Measurements from ENCODE around the gene TRPT1. TPM values are rescaled to one million over a fixed set of nuclear protein-coding genes. Genes with fewer than 3 reads are reported as not detected.

The TRPT1 gene
- total RNA-seq, 3 donors from 2014 or later (not counting 1 experiment from before 2014, with no cell fraction given) = 22.7 to 30.8 (median 28.5) TPM

- no peak within 1 kb of the TSS for H3K27ac Mint-ChIP-seq
Observed at GRCh38 chr11:64185693-64186491, 40.1 kb downstream of the TRPT1 start, which contains the start of gene STIP1. Gene STIP1 (plus strand): TSS chr11:64186171. CDS start chr11:64186262, 91 bp downstream.

GRCh38 chr11:64185175-64185692 is 40.8 kb downstream of the TRPT1 start:
- H3K4me1 ChIP-seq (ENCODE audit: control insufficient read depth, insufficient read depth, low read length) = peaks cover 20% of the 10 kb centered on the region
- no peaks in the 10 kb centered on the region for H3K36me3 ChIP-seq (ENCODE audit: control insufficient read depth, insufficient read depth, low read length)
- peak in 1 of 2 donors; percentile 59 for DNase-seq
- H3K27me3 Mint-ChIP-seq (ENCODE audit: low read depth in 2 of 2) = no peaks in the 10 kb centered on the region
- under 1% methylated on average over 52 of the region's 52 CpGs for WGBS (ENCODE audit: insufficient coverage)
- H3K4me3 ChIP-seq (ENCODE audit: low read length) = peak overlapping the region; percentile 60
- H3K4me1 Mint-ChIP-seq = peaks cover 6 to 31% of the 10 kb centered on the region in 2 donors
- H3K27me3 ChIP-seq (ENCODE audit: control insufficient read depth, insufficient read depth, low read length) = no peaks in the 10 kb centered on the region
- H3K9me3 Mint-ChIP-seq = no peaks in the 10 kb centered on the region
- no peak for TF ChIP-seq CTCF (IDR thresholded peaks at IDR 0.05)
- intact Hi-C loops (cut with micrococcal nuclease) = loop anchor here (1.0 to 5.0 kb wide), 3 partner anchors 56 to 132 kb away; partner anchors contain the start of genes CATSPERZ, FKBP2, PRDX5 and TRMT112
- no peaks in the 10 kb centered on the region for H3K9me3 ChIP-seq (ENCODE audit: control insufficient read depth, insufficient read depth, low read length)
- no peak overlapping the region for H3K27ac Mint-ChIP-seq
- peak overlapping the region; percentile 66 for H3K27ac ChIP-seq (ENCODE audit: low read length)
- peak in 1 of 3 donors; percentile 1 for ATAC-seq
- peak overlapping the region; percentile 98 for H3K4me3 Mint-ChIP-seq
- H3K36me3 Mint-ChIP-seq = no peaks in the 10 kb centered on the region

More at GRCh38 chr11:64185693-64186491, 40.1 kb downstream of the TRPT1 start, which contains the start of gene STIP1:
- Histone ChIP-seq H3K4me1 (ENCODE audit: control insufficient read depth, insufficient read depth, low read length) (peaks cover 20% of the 10 kb centered on the region), H3K27ac (ENCODE audit: low read length) (peak within 1 kb of the TSS; percentile 66), H3K27me3 (ENCODE audit: control insufficient read depth, insufficient read depth, low read length) (no peaks in the 10 kb centered on the region), H3K9me3 (ENCODE audit: control insufficient read depth, insufficient read depth, low read length) (no peaks in the 10 kb centered on the region), H3K36me3 (ENCODE audit: control insufficient read depth, insufficient read depth, low read length) (no peaks in the 10 kb centered on the region), H3K4me3 (ENCODE audit: low read length) (peak within 1 kb of the TSS; percentile 60)
- under 1% methylated on average over 74 of the region's 74 CpGs for WGBS (ENCODE audit: insufficient coverage)
- H3K4me3 Mint-ChIP-seq = peak within 1 kb of the TSS; percentile 98
- H3K27me3 Mint-ChIP-seq (ENCODE audit: low read depth in 2 of 2) = no peaks in the 10 kb centered on the region
- intact Hi-C loops (cut with micrococcal nuclease) = loop anchor here (1.0 to 5.0 kb wide), 5 partner anchors 21 to 131 kb away; partner anchors contain the start of genes CATSPERZ, DNAJC4, FERMT3 and FKBP2
- H3K9me3 Mint-ChIP-seq = no peaks in the 10 kb centered on the region
- H3K4me1 Mint-ChIP-seq = peaks cover 6 to 31% of the 10 kb centered on the region in 2 donors
- peak; percentile 85 to 95 (median 86) for ATAC-seq
- no peaks in the 10 kb centered on the region for H3K36me3 Mint-ChIP-seq
- peak; percentile 96 to 100 for DNase-seq
- TF ChIP-seq CTCF (IDR thresholded peaks at IDR 0.05) = no peak

GRCh38 chr11:64183890-64184289 is 42.1 kb downstream of the TRPT1 start:
- H3K4me3 Mint-ChIP-seq = peak overlapping the region; percentile 68
- no peak for ATAC-seq
- WGBS (ENCODE audit: insufficient coverage) = 95% methylated on average over 7 of the region's 7 CpGs
- TF ChIP-seq CTCF (IDR thresholded peaks at IDR 0.05) = no peak
- no peaks in the 10 kb centered on the region for H3K27me3 Mint-ChIP-seq (ENCODE audit: low read depth in 2 of 2)
- H3K36me3 ChIP-seq (ENCODE audit: control insufficient read depth, insufficient read depth, low read length) = no peaks in the 10 kb centered on the region
- no peaks in the 10 kb centered on the region for H3K9me3 ChIP-seq (ENCODE audit: control insufficient read depth, insufficient read depth, low read length)
- no peak overlapping the region for H3K27ac ChIP-seq (ENCODE audit: low read length)
- no peaks in the 10 kb centered on the region for H3K36me3 Mint-ChIP-seq
- intact Hi-C loops (cut with micrococcal nuclease) = no loop called here
- DNase-seq = no peak
- H3K4me1 Mint-ChIP-seq = peaks cover 6 to 31% of the 10 kb centered on the region in 2 donors
- H3K9me3 Mint-ChIP-seq = no peaks in the 10 kb centered on the region
- H3K27ac Mint-ChIP-seq = no peak overlapping the region
- peaks cover 20% of the 10 kb centered on the region for H3K4me1 ChIP-seq (ENCODE audit: control insufficient read depth, insufficient read depth, low read length)
- H3K4me3 ChIP-seq (ENCODE audit: low read length) = no peak overlapping the region
- no peaks in the 10 kb centered on the region for H3K27me3 ChIP-seq (ENCODE audit: control insufficient read depth, insufficient read depth, low read length)
